Panc1 (cell line): ENCODE measurements around the gene INPP4B. TPM values are rescaled to one million over a fixed set of nuclear protein-coding genes. Genes with fewer than 3 reads are reported as not detected.

Source experiments
- ATAC-seq: fragments of 200-7000 bp; cut with Tn5 transposase; 2 replicates; pipeline ENCODE4 v1.9.1; 2020; ENCODE audit warnings: mild to moderate bottlenecking, moderate library complexity
- BruUV-seq: library from RNA; stranded (reverse); fragments of 400-500 nt; replicated peaks from 2 replicates; lab custom pipeline; 2021; lab: Mats Ljungman, UMichigan
- CTCF ChIA-PET: fragments of 300-600 bp; sonication (Branson Sonifier 250); formaldehyde crosslinking; loops from one replicate; lab custom pipeline; 2022; ENCODE audit warnings: antibody characterized with exemption; lab: Charles Lee
- POLR2A ChIA-PET: fragments of 300-600 bp; sonication (Branson Sonifier 250); formaldehyde crosslinking; loops from one replicate; lab custom pipeline; 2022; ENCODE audit warnings: antibody characterized with exemption; lab: Charles Lee
- DNase-seq: peaks from one replicate; pipeline ENCODE4 v3.0.0-alpha.2; 2010; ENCODE audit warnings: low read depth, low spot score
- H3K27ac ChIP-seq: 2 replicates; pipeline ENCODE4 v1.5.1; 2011; ENCODE audit warnings: mild to moderate bottlenecking, low read length, inconsistent platforms
- H3K27me3 ChIP-seq: fragments of 200-500 bp; sonication (Bioruptor generic); 2 replicates; pipeline ENCODE4 v1.6.0; 2014; ENCODE audit warnings: low read length, inconsistent platforms; ENCODE audit not compliant: control insufficient read depth, insufficient read depth
- H3K36me3 ChIP-seq: fragments of 200-500 bp; sonication (Bioruptor generic); 2 replicates; pipeline ENCODE4 v1.5.1; 2014; ENCODE audit warnings: inconsistent platforms, mild to moderate bottlenecking, low read length, moderate library complexity; ENCODE audit not compliant: control insufficient read depth, insufficient read depth
- H3K4me1 ChIP-seq: 2 replicates; pipeline ENCODE4 v1.5.1; 2011; ENCODE audit warnings: inconsistent platforms, mild to moderate bottlenecking, low read length, moderate library complexity; ENCODE audit not compliant: control insufficient read depth, insufficient read depth
- H3K4me3 ChIP-seq, 2 experiments: 2 replicates each; pipeline ENCODE4 v1.5.1; 2011 to 2012; ENCODE audit warnings: low read depth in 2 of 2, low read length in 2 of 2, mild to moderate bottlenecking in 2 of 2, inconsistent platforms in 1 of 2, moderate library complexity in 1 of 2
- H3K9me3 ChIP-seq: fragments of 200-500 bp; sonication (Bioruptor generic); 2 replicates; pipeline ENCODE4 v1.5.1; 2014; ENCODE audit warnings: low read depth, mild to moderate bottlenecking, inconsistent platforms, low read length, moderate library complexity; ENCODE audit not compliant: control insufficient read depth, insufficient read depth
- POLR2AphosphoS5 ChIP-seq: IDR thresholded peaks from 2 replicates; pipeline ENCODE4 v1.6.1; 2012; ENCODE audit warnings: mild to moderate bottlenecking, low read depth, low read length, moderate library complexity
- REST ChIP-seq, 2 experiments: IDR thresholded peaks; 2 replicates each; pipeline ENCODE4 v1.6.1; 2011 to 2012; ENCODE audit warnings: low read depth in 2 of 2, control low read depth in 1 of 2, low read length in 1 of 2, mild to moderate bottlenecking in 1 of 2, moderate library complexity in 1 of 2; ENCODE audit not compliant: insufficient read depth in 1 of 2
- SIN3A ChIP-seq: IDR thresholded peaks from 2 replicates; pipeline ENCODE4 v1.6.1; 2012; ENCODE audit warnings: low read depth, mild to moderate bottlenecking, low read length, moderate library complexity, borderline replicate concordance; ENCODE audit not compliant: insufficient read depth
- TCF7L2 ChIP-seq: IDR thresholded peaks from 2 replicates; pipeline ENCODE4 v1.6.1; 2011; ENCODE audit warnings: mild to moderate bottlenecking, low read depth, low read length, inconsistent platforms
- in situ Hi-C: cut with HindIII; loops from 2 replicates; pipeline ENCODE4 v1.10.0; 2016; ENCODE audit warnings: low sequenced_read_pairs, low pct_unique_long_range_greater_than_20kb
- intact Hi-C: fragments of 100-400 bp; cut with micrococcal nuclease; formaldehyde crosslinking; loops from one replicate; pipeline ENCODE4 v1.10.0; 2022; ENCODE audit not compliant: unreplicated experiment
- total RNA-seq: library from RNA; stranded (reverse); gene quantifications from one replicate; pipeline ENCODE4 v1.2.1, GENCODE V29; 2021; ENCODE audit not compliant: unreplicated experiment
- TF ChIP-seq, protein P1 (sequence below): fragments of 450-650 bp; IDR thresholded peaks from 2 replicates; pipeline ENCODE4 v1.5.1; 2017; ENCODE audit warnings: mild to moderate bottlenecking

The INPP4B gene
- total RNA-seq, 1 experiment from 2014 or later, result 4.5 TPM

GRCh38 chr4:142846729-142847596 is 862 bp upstream of the INPP4B start:
- POLR2A ChIA-PET, result no interaction called here
- CTCF ChIA-PET, result no interaction called here
- DNase-seq (no peak), ATAC-seq (peak; percentile 83)
- H3K4me3 ChIP-seq, result peak overlapping the region; percentile 50 to 52
- no peaks in the 10 kb centered on the region for H3K27me3 ChIP-seq
- in situ Hi-C loops (no loop called here), intact Hi-C loops (loop anchor here (2.0 to 10.0 kb wide), 2 partner anchors 362 to 720 kb away; no protein-coding TSS in a partner anchor)
- H3K9me3 ChIP-seq, result no peaks in the 10 kb centered on the region
- no peak overlapping the region for H3K27ac ChIP-seq
- H3K36me3 ChIP-seq, result no peaks in the 10 kb centered on the region; the same call in 1 of the 2 replicates
- H3K4me1 ChIP-seq, result no peaks in the 10 kb centered on the region
- TF ChIP-seq REST (IDR thresholded peaks at IDR 0.05; ENCODE audit: insufficient read depth in 1 of 2, low read depth in 2 of 2, low read length in 1 of 2) (no peak), SIN3A (no peak)
- TF ChIP-seq, protein P1, sequence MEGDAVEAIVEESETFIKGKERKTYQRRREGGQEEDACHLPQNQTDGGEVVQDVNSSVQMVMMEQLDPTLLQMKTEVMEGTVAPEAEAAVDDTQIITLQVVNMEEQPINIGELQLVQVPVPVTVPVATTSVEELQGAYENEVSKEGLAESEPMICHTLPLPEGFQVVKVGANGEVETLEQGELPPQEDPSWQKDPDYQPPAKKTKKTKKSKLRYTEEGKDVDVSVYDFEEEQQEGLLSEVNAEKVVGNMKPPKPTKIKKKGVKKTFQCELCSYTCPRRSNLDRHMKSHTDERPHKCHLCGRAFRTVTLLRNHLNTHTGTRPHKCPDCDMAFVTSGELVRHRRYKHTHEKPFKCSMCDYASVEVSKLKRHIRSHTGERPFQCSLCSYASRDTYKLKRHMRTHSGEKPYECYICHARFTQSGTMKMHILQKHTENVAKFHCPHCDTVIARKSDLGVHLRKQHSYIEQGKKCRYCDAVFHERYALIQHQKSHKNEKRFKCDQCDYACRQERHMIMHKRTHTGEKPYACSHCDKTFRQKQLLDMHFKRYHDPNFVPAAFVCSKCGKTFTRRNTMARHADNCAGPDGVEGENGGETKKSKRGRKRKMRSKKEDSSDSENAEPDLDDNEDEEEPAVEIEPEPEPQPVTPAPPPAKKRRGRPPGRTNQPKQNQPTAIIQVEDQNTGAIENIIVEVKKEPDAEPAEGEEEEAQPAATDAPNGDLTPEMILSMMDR, result peak; percentile 62
- BruUV-seq, result no TSS peak

GRCh38 chr4:142845293-142846107 is 601 bp downstream of the INPP4B start:
- peak; percentile 62 for ATAC-seq
- no peak overlapping the region for H3K27ac ChIP-seq
- in situ Hi-C loops, result no loop called here

More at GRCh38 chr4:142845293-142846107, 601 bp downstream of the INPP4B start:
- no TSS peak for BruUV-seq
- TF ChIP-seq REST (IDR thresholded peaks at IDR 0.05; ENCODE audit: insufficient read depth in 1 of 2, low read depth in 2 of 2, low read length in 1 of 2) (no peak), POLR2AphosphoS5 (no peak), TCF7L2 (no peak), SIN3A (no peak)
- TF ChIP-seq, protein P1, result no peak
- Histone ChIP-seq H3K4me3 (peak overlapping the region; percentile 50 to 52), H3K9me3 (no peaks in the 10 kb centered on the region), H3K36me3 (no peaks in the 10 kb centered on the region; the same call in 1 of the 2 replicates), H3K27me3 (no peaks in the 10 kb centered on the region), H3K4me1 (no peaks in the 10 kb centered on the region)
- ChIA-PET POLR2A (no interaction called here), CTCF (no interaction called here)
- intact Hi-C loops, result loop anchor here (2.0 to 10.0 kb wide), 2 partner anchors 361 to 719 kb away; no protein-coding TSS in a partner anchor
- no peak for DNase-seq
